ENCODE results near the gene ABCA10. TPM values are rescaled to one million over a fixed set of nuclear protein-coding genes. Genes with fewer than 3 reads are reported as not detected.
A peak's percentile ranks its signal among the peaks of the same experiment; 100 is the strongest.

Gene ABCA10
- total RNA-seq, 1 experiment from 2014 or later = 18.3 TPM

GRCh38 chr17:69150333-69150732, 78.3 kb downstream of the ABCA10 start:
- POLR2A ChIA-PET = interaction anchor here (1.1 to 2.7 kb wide), 2 partner anchors 8 to 9 kb away, joined by 3 to 12 read pairs; partner anchors contain the start of gene ABCA6
- CTCF ChIA-PET = interaction anchor here (0.7 kb wide), 1 partner anchor 91 kb away, joined by 3 read pairs; no protein-coding TSS in a partner anchor
- no peaks in the 10 kb centered on the region for H3K27me3 Mint-ChIP-seq (ENCODE audit: insufficient read depth, unreplicated experiment)
- peaks cover under 1% of the 10 kb centered on the region for H3K4me1 Mint-ChIP-seq (ENCODE audit: insufficient read depth, unreplicated experiment)
- no TSS peak for BruUV-seq (replicated peaks)
- peaks cover 5% of the 10 kb centered on the region for H3K36me3 Mint-ChIP-seq (ENCODE audit: insufficient read depth, unreplicated experiment)
- H3K27ac Mint-ChIP-seq (ENCODE audit: low read depth, unreplicated experiment) = no peak overlapping the region
- TF ChIP-seq CTCF (IDR thresholded peaks at IDR 0.05; ENCODE audit: unreplicated experiment) = no peak
- DNase-seq (ENCODE audit: unreplicated experiment) = no peak
- intact Hi-C loops (cut with micrococcal nuclease) = no loop called here
- H3K9me3 Mint-ChIP-seq (ENCODE audit: unreplicated experiment) = peaks cover 7% of the 10 kb centered on the region
- H3K4me3 Mint-ChIP-seq (ENCODE audit: unreplicated experiment) = no peak overlapping the region

GRCh38 chr17:69147460-69147859, 81.2 kb downstream of the ABCA10 start:
- BruUV-seq (replicated peaks) = no TSS peak
- DNase-seq (ENCODE audit: unreplicated experiment) = no peak
- Mint-ChIP-seq H3K4me1 (ENCODE audit: insufficient read depth, unreplicated experiment) (peaks cover 29% of the 10 kb centered on the region), H3K9me3 (ENCODE audit: unreplicated experiment) (peaks cover 22% of the 10 kb centered on the region), H3K36me3 (ENCODE audit: insufficient read depth, unreplicated experiment) (peaks cover 5% of the 10 kb centered on the region), H3K27me3 (ENCODE audit: insufficient read depth, unreplicated experiment) (no peaks in the 10 kb centered on the region), H3K4me3 (ENCODE audit: unreplicated experiment) (no peak overlapping the region), H3K27ac (ENCODE audit: low read depth, unreplicated experiment) (no peak overlapping the region)
- TF ChIP-seq CTCF (IDR thresholded peaks at IDR 0.05; ENCODE audit: unreplicated experiment) = no peak
- POLR2A ChIA-PET = no interaction called here
- intact Hi-C loops (cut with micrococcal nuclease) = no loop called here
- CTCF ChIA-PET = no interaction called here

- peaks cover 38% of the 10 kb centered on the region for H3K4me1 Mint-ChIP-seq (ENCODE audit: insufficient read depth, unreplicated experiment)
- H3K27me3 Mint-ChIP-seq (ENCODE audit: insufficient read depth, unreplicated experiment) = no peaks in the 10 kb centered on the region
- H3K27ac Mint-ChIP-seq (ENCODE audit: low read depth, unreplicated experiment) = peak overlapping the region; percentile 97
- intact Hi-C loops (cut with micrococcal nuclease) = no loop called here
- peaks cover 16% of the 10 kb centered on the region for H3K9me3 Mint-ChIP-seq (ENCODE audit: unreplicated experiment)
- H3K4me3 Mint-ChIP-seq (ENCODE audit: unreplicated experiment) = no peak overlapping the region
- peaks cover 4% of the 10 kb centered on the region for H3K36me3 Mint-ChIP-seq (ENCODE audit: insufficient read depth, unreplicated experiment)
- CTCF ChIA-PET = interaction anchor here (0.6 to 0.7 kb wide), 2 partner anchors 153 to 610 kb away, joined by 3 read pairs; no protein-coding TSS in a partner anchor
- DNase-seq (ENCODE audit: unreplicated experiment) = no peak
- BruUV-seq (replicated peaks) = no TSS peak
- TF ChIP-seq CTCF (IDR thresholded peaks at IDR 0.05; ENCODE audit: unreplicated experiment) = no peak
- POLR2A ChIA-PET = interaction anchor here (0.6 to 1.7 kb wide), 4 partner anchors 9 to 579 kb away, joined by 3 to 7 read pairs (median 4); no protein-coding TSS in a partner anchor
Observed at GRCh38 chr17:69144331-69145255, 84.0 kb downstream of the ABCA10 start.

GRCh38 chr17:69143683-69144231, 84.9 kb downstream of the ABCA10 start:
- ChIA-PET POLR2A (interaction anchor here (1.1 to 1.7 kb wide), 2 partner anchors 10 to 30 kb away, joined by 3 to 7 read pairs; no protein-coding TSS in a partner anchor), CTCF (interaction anchor here (0.6 to 0.7 kb wide), 5 partner anchors 24 to 943 kb away, joined by 3 to 4 read pairs (median 3); no protein-coding TSS in a partner anchor)
- no TSS peak for BruUV-seq (replicated peaks)
- Mint-ChIP-seq H3K27me3 (ENCODE audit: insufficient read depth, unreplicated experiment) (no peaks in the 10 kb centered on the region), H3K9me3 (ENCODE audit: unreplicated experiment) (peaks cover 16% of the 10 kb centered on the region), H3K4me3 (ENCODE audit: unreplicated experiment) (no peak overlapping the region), H3K27ac (ENCODE audit: low read depth, unreplicated experiment) (peak overlapping the region; percentile 97), H3K36me3 (ENCODE audit: insufficient read depth, unreplicated experiment) (no peaks in the 10 kb centered on the region), H3K4me1 (ENCODE audit: insufficient read depth, unreplicated experiment) (peaks cover 38% of the 10 kb centered on the region)
- intact Hi-C loops (cut with micrococcal nuclease) = no loop called here
- no peak for DNase-seq (ENCODE audit: unreplicated experiment)
- no peak for TF ChIP-seq CTCF (IDR thresholded peaks at IDR 0.05; ENCODE audit: unreplicated experiment)
